GM18499 (cell line): ENCODE results near the gene HYI.

ENCODE experiments used
- ATAC-seq: cut with Tn5 transposase; IDR thresholded peaks from one replicate; pipeline ENCODE4 v1.9.1; 2021; ENCODE audit warnings: moderate number of reproducible peaks; ENCODE audit not compliant: insufficient read depth, unreplicated experiment

Gene HYI

DNA sequence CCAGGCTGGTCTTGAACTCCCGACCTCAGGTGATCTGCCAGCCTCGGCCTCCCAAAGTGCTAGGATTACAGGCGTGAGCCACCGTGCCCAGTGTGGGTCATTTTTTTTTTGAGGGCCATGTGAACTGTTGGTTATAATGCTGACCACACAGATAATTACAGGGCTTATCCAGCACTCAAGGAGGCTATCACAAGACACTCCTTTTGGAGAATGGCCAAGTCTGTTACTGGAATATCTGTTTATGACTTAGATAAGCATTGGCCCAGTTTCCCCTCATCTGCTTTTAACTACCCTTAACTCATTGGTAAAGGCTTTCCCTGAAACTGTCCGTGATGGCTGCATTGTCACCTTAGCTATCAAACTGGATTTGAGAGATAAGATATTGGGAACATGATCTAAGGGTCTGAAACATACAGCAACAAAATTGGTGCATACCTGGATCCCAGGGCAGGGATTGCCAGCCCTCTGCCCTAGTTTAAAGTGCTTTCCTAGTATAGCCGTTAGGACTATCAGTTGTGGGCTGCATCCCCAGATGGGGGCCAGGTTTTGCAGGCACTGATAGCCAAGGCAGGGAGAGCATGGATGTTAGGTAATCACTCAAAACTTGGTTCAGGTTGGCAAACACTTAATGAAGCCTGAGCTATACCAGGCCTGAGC, 48.4 kb downstream of the HYI start:
- ATAC-seq: no peak

DNA sequence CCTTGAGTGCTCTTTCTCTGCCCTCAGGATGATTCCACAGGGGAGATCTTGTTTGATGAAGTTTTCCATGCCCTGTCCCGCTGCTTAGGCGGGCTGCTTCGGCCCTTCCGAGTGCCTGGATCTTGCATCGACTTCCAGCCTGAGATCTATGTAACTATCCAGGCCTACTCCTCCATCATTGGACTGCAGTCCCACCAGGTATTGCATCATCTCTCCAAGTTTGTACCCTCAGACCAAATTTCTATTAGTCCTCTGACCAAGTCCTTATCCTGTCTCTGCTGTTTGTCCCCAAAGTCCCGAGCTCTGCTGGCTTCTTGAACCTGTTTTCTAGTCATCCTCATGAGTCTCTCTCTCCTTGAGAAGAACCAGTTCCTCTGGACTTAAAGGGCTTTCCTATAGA, 49.4 kb downstream of the HYI start:
- no peak for ATAC-seq

DNA sequence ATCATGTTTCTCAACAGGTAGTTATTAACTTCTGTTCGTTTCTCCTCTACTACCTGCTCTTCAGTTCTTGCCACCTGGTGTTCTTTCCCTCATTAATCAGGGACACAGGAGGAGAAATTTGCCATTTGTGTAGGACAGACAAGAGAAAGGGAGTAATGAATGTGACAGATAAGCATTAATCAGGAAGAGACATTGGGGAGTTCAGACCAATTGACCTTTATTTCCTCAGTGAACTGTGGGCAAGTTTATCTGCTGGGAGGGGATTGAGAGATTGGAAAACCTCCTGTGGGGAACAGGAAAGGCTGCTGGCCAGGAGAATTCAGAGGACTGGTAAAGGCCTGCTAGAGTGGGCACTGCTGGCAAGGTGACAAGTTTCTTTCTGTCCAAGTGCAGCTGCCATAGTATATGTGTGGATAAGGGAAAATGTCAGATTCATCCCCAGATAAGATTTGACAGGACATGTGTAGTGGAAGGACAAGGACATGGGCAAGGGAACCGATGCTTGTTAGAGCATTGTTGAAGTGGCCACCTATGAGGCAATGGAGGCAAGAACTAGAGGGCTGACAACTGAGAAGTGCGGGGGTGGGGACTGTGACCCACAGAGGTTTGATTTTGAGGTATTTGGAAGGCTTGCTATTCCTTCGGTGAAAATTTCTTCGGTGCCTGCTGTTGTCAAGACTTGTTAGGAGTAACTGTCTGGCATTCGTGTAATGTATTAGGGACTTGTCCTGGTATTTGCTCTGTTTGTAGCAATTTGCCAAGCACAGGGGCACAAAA, 51.5 kb downstream of the HYI start:
- no peak for ATAC-seq
